Lower lobe of right lung (tissue), 2 donors: Measurements from ENCODE around the gene PTGIS. TPM values are rescaled to one million over a fixed set of nuclear protein-coding genes. Genes with fewer than 3 reads are reported as not detected.

Source experiments
- ATAC-seq, 2 donors: fragments of 200-7000 bp; cut with Tn5 transposase; one replicate each; pipeline ENCODE4 v1.9.1; 2020 to 2022; ENCODE audit warnings: mild to moderate bottlenecking in 2 of 2, moderate library complexity in 2 of 2
- DNase-seq: peaks from one replicate; pipeline ENCODE4 v3.0.0-alpha.2; 2020
- H3K27ac ChIP-seq: fragments of 200-600 bp; one replicate; pipeline ENCODE4 v1.8.0; 2022
- H3K27me3 ChIP-seq: fragments of 200-600 bp; one replicate; pipeline ENCODE4 v1.8.0; 2022; ENCODE audit warnings: low read depth
- H3K36me3 ChIP-seq: fragments of 200-600 bp; one replicate; pipeline ENCODE4 v1.8.0; 2022; ENCODE audit warnings: mild to moderate bottlenecking
- H3K4me1 ChIP-seq: fragments of 200-600 bp; one replicate; pipeline ENCODE4 v1.8.0; 2022
- H3K4me3 ChIP-seq: fragments of 200-600 bp; one replicate; pipeline ENCODE4 v1.8.0; 2022; ENCODE audit warnings: mild to moderate bottlenecking
- H3K9me3 ChIP-seq: fragments of 200-600 bp; one replicate; pipeline ENCODE4 v1.8.0; 2022
- intact Hi-C: fragments of 100-400 bp; cut with DNase I; formaldehyde crosslinking; loops from one replicate; pipeline ENCODE4 v1.11.0; 2022
- total RNA-seq: library from RNA; stranded (reverse); fragmentation: NEBNext Ultra II Directional; extraction: Animal tissue kit (Norgen Biotek cat#: 25700); gene quantifications from one replicate; pipeline ENCODE4 v1.2.1, GENCODE V29; 2021
- TF ChIP-seq, protein P1 (sequence below): fragments of 200-600 bp; IDR thresholded peaks from one replicate; pipeline ENCODE4 v1.8.0; 2022; ENCODE audit warnings: antibody characterized with exemption, mild to moderate bottlenecking
- donor health status: DM: no; HTN: yes; CAD: no; lungs with severe emphysema.

The PTGIS gene
- total RNA-seq, 1 donor from 2014 or later, result 41.2 TPM

DNA sequence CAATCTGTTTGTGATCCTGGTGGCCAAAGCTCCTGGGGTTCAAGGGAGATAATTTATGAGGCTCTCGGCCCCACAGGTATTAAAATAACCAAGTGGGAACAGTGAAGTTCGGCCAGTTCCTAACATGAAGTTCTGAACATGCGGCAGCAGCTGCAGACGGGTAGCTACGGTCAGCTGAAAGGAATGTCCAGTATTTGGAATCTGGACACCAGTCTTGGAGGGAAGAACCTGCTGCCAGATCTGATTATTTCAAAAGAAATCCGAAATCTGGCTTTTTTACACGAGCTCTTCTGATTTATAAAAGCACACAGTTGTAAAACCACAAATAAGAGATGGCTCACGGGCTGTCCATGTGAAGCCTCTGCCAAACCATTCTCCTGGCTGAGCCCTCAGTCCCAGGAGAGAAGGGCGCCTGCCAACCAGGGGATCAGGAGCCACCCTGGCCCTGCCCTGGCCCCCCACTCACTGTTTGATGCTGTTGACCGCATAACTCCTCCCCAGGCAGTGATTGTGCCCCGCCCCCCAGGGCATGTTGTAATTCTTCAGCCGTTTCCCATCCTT is 57.3 kb downstream of the PTGIS start:
- Histone ChIP-seq H3K27me3 (no peaks in the 10 kb centered on the region), H3K4me1 (peaks cover 2% of the 10 kb centered on the region), H3K36me3 (no peaks in the 10 kb centered on the region), H3K4me3 (no peak overlapping the region), H3K9me3 (no peaks in the 10 kb centered on the region), H3K27ac (peak overlapping the region; percentile 49)
- TF ChIP-seq, protein P1, sequence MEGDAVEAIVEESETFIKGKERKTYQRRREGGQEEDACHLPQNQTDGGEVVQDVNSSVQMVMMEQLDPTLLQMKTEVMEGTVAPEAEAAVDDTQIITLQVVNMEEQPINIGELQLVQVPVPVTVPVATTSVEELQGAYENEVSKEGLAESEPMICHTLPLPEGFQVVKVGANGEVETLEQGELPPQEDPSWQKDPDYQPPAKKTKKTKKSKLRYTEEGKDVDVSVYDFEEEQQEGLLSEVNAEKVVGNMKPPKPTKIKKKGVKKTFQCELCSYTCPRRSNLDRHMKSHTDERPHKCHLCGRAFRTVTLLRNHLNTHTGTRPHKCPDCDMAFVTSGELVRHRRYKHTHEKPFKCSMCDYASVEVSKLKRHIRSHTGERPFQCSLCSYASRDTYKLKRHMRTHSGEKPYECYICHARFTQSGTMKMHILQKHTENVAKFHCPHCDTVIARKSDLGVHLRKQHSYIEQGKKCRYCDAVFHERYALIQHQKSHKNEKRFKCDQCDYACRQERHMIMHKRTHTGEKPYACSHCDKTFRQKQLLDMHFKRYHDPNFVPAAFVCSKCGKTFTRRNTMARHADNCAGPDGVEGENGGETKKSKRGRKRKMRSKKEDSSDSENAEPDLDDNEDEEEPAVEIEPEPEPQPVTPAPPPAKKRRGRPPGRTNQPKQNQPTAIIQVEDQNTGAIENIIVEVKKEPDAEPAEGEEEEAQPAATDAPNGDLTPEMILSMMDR, result no peak
- ATAC-seq, result peak; percentile 47 to 52
- intact Hi-C loops, result no loop called here
- DNase-seq, result no peak

- DNase-seq (no peak), ATAC-seq (peak; percentile 31 to 32)
- intact Hi-C loops, result no loop called here
- H3K4me1 ChIP-seq, result peaks cover 8% of the 10 kb centered on the region
- H3K27ac ChIP-seq, result no peak overlapping the region
- H3K4me3 ChIP-seq, result no peak overlapping the region
- TF ChIP-seq, protein P1, result peak; percentile 37
- H3K36me3 ChIP-seq, result no peaks in the 10 kb centered on the region
- no peaks in the 10 kb centered on the region for H3K27me3 ChIP-seq
- no peaks in the 10 kb centered on the region for H3K9me3 ChIP-seq
Observed at GRCh38 chr20:49508435-49509199, 59.3 kb downstream of the PTGIS start.

DNA sequence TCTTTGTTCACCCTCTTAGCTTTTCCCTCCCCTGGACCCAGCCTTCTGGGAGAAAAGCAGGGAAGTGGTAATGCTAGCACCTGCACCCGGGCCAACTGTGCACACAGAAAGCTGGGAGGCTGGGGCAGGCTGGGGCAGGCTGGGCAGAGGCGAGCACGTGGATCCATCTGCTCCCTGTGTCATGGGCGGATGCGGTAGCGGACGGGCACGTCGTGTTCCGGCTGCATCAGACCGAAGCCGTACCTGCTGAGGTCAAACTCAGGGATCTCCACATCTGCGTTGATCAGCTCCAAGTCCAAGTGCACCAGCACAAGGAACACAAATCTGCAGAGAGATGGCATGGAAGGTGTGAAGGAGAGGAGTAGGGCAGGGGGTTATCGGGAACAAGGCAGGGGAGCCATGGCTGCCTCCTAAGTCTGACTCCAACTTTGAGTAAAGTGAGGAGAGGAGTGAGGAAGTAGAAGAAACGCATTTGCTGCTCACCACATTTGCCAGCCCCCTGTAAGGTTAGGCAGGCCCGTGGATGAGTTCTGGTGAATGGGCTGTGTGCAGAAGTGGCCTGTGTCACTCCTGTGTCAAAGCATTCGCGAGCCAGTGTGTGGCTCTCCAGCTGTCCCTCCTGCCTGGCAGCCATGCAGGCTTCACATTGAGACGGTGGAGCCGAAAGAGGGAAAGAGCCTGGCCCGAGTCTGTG is 60.0 kb downstream of the PTGIS start:
- Histone ChIP-seq H3K4me1 (peaks cover 8% of the 10 kb centered on the region), H3K36me3 (no peaks in the 10 kb centered on the region), H3K27ac (no peak overlapping the region), H3K9me3 (no peaks in the 10 kb centered on the region), H3K27me3 (no peaks in the 10 kb centered on the region), H3K4me3 (no peak overlapping the region)
- no peak for ATAC-seq
- intact Hi-C loops, result no loop called here
- TF ChIP-seq, protein P1, result no peak
- no peak for DNase-seq

- Histone ChIP-seq H3K27ac (no peak overlapping the region), H3K4me1 (peaks cover 8% of the 10 kb centered on the region), H3K36me3 (no peaks in the 10 kb centered on the region), H3K4me3 (no peak overlapping the region), H3K27me3 (no peaks in the 10 kb centered on the region), H3K9me3 (no peaks in the 10 kb centered on the region)
- no peak for ATAC-seq
- intact Hi-C loops, result no loop called here
- no peak for DNase-seq
- TF ChIP-seq, protein P1, result no peak
Observed at GRCh38 chr20:49505518-49505917, 62.4 kb downstream of the PTGIS start.

DNA sequence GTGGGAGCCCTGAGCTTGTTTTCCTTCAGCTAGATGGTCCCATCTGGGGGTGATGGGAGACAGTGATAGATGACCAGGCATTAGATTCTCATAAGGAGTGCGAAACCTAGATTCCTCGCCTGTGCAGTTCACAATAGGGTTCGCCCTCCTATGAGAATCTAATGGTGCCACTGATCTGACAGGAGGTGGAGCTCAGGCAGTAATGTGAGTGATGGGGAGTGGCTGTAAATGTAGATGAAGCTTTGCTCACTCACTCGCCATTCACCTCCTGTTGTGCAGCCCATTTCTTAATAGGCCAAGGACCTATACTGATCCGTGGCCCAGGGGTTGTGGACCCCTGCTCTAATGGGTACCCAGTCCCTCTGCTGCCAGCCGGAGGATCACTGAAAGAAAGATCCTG is 64.8 kb downstream of the PTGIS start:
- Histone ChIP-seq H3K4me3 (no peak overlapping the region), H3K4me1 (peaks cover 8% of the 10 kb centered on the region), H3K27ac (no peak overlapping the region), H3K9me3 (no peaks in the 10 kb centered on the region), H3K36me3 (no peaks in the 10 kb centered on the region), H3K27me3 (no peaks in the 10 kb centered on the region)
- no peak for ATAC-seq
- no peak for DNase-seq
- intact Hi-C loops, result no loop called here
- TF ChIP-seq, protein P1, result no peak
